Activated naive CD8-positive, alpha-beta T cell treated with anti-CD3 and anti-CD28 coated beads, Interleukin-2, amount 50 U/mL, for 16 hours (primary cell): Measurements from ENCODE around the gene MTRR.
A peak's percentile ranks its signal among the peaks of the same experiment; 100 is the strongest.

Source experiments
- DNase-seq: peaks from one replicate; pipeline ENCODE4 v3.0.0-alpha.2; 2020; ENCODE audit warnings: low read depth, low spot score

MTRR gene

DNA sequence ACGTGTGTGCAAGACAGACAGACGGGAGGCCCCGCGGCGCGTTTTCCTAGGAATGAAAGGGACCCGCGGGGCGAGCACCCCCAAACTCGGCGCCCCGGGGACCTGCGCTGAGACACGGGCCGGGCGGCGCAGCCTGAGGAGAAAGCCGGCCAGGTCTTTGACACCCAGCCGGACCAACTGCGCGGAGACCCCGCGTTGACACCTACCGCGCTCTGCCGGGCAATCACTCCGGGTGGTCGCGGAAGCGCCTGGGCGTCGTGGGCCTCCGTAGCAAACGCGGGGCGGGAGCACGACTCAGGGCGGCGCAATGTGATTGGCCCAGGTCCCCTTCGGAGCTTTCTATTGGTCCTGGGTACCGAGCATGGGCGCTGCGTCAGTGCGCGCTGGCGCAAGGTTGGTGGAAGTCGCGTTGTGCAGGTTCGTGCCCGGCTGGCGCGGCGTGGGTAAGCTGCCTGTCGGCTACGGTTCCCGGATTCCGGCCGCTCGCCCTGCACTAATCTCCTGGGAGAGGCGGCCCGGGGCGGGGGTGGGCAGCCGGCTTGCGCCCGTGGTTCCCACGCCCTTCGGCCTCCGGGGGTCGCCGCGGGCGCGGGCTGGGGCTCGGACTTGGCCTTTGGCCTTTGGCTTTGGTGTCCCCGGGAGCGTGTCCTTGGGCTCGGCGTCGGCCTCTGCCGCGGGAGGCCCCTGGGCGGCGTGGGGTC, at the start of gene MTRR, which contains the start of gene FASTKD3:
Gene MTRR, plus strand, starts transcription at position 376 of the 701 bp plus-strand sequence. CDS start 1,647 bp downstream, outside the sequence.
Gene FASTKD3, minus strand, starts transcription at position 259 of the 701 bp plus-strand sequence. CDS start 948 bp downstream, outside the sequence.
- DNase-seq, result peak; percentile 76

- DNase-seq, result no peak
These were observed 46.5 kb upstream of the MTRR start for GRCh38 chr5:7822449-7822848.

DNA sequence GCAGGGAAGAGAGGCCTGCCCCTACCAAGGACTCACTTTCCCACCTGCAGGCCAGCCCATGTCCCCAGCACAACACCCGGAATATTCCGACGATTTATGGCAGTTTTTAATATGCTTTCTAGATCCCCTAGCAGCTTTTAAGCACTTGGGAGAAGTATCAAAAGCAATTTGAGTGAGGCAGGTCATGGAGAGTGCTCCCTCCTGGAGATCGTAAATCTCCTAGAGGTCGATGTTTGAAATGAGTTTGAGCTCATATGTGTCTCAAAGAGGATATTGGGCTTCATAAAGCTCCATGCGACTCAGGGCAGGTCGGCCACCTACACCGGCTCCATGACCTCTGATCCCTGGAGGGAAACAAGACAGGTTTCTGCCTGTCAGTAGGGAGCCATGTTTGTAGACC, 45.4 kb upstream of the MTRR start:
- DNase-seq, result no peak

DNA sequence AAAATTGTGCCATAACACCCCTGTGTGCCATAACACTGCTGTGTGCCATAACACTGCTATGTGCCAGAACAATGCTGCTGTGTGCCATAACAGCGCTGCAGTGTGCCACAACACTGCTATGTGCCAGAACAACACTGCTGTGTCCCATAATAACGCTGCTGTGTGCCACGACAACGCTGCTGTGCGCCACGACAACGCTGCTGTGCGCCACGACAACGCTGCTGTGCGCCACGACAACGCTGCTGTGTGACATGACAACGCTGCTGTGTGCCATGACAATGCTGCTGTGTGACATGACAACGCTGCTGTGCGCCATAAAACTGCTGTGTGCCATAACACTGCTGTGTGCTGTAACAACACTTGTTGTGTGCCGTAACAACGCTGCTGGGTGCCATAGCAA, 44.0 kb upstream of the MTRR start:
- DNase-seq, result no peak

DNA sequence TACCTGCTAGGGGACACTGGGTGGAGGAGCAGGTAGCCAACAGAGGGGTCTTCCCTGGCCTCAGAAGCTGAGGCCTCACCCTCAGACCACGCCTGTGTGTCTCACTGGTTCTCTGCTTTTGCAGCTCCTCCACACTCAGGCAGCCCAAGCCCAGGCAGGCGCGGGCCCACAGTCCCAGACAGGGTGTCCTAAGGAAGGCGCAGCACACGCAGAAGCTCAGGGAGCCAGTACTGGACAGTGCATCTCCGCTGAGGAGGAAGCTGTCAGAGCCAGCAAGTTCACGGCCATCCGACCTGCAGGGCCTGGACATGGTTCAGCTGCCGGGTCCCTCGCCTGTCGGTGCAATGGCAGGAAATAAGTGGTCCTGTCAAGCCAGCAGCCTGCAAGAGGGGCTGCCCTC, 43.3 kb upstream of the MTRR start:
- DNase-seq, result no peak

DNA sequence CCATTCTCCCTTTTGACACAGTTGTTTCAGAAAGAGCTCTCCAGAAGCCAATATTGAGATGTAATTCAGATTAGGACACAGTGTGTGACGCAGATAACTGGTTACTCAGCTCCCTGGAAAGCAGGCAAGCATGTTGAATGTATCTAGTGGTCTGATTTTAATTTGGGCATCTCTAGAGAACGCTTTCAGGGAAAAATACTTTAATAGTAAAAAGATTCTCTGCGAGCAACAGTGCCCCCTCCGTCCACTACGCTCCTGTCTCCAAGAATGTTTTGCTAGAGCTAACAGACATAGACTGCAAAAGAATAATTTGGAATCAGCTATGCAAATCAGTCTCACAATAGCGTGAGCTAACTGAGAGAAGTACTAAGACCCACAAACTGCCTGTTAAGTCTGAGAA, 41.3 kb upstream of the MTRR start:
- DNase-seq, result no peak

- no peak for DNase-seq
These were observed 40.7 kb upstream of the MTRR start for GRCh38 chr5:7828269-7828668.

GRCh38 chr5:7834982-7835381, 34.0 kb upstream of the MTRR start:
- DNase-seq, result no peak

- no peak for DNase-seq
These were observed 31.5 kb upstream of the MTRR start for GRCh38 chr5:7837403-7837802.

DNA sequence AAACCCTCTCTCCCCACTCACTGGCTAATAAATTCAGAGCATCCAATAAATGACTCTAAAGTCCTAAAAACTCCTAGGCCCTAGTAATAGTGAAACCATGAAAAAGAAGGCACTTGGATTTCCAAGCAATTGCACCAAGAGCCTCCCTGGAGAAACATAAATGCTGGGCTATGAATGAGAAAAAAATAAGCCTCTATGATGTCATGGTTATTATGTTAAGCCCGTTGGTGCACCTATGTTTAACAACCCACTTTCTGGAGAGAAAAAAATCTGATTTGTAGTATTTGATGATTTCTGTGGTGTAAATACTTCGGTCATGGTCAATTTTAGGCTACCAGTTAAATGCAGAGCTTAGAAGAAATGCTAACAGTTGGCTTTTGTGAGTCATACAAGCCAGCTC, 26.4 kb upstream of the MTRR start:
- no peak for DNase-seq

DNA sequence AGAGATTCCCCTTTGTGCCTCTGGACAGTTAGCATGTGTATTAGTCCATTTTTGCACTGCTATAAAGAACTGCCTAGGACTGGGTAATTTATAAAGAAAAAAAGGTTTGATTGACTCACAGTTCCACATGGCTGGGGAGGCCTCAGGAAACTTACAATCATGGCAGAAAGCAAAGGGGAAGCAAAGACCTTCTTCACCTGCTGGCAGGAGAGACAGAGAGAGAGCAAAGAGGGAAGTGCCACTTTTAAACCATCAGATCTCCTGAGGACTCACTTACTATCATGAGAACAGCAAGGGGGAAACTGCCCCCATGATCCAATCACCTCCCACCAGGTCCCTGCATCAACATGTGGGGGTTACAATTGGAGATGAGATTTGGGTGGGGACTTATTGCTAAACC, 24.0 kb upstream of the MTRR start:
- no peak for DNase-seq

- no peak for DNase-seq
These were observed 23.4 kb upstream of the MTRR start for GRCh38 chr5:7845557-7845956.

GRCh38 chr5:7846327-7846726, 22.6 kb upstream of the MTRR start:
- no peak for DNase-seq

DNA sequence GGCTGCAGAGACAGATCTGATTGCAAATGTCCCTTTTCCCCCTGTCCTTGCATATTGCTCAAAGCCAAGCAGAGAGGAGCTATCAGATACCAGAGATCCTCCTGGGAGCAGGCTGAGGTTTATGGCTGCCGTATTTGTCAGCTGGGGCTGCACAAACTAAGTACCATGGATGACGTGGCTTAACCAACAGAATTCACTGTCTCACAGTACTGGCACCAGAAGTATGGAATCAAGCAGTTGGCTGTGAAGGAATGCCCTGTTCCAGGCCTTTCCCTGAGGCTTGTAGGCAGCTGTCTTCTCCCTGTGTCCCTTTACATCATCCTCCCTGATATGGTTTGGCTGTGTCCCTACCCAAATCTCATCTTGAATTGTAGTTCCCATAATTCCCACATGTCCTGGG, 20.7 kb upstream of the MTRR start:
- no peak for DNase-seq

DNA sequence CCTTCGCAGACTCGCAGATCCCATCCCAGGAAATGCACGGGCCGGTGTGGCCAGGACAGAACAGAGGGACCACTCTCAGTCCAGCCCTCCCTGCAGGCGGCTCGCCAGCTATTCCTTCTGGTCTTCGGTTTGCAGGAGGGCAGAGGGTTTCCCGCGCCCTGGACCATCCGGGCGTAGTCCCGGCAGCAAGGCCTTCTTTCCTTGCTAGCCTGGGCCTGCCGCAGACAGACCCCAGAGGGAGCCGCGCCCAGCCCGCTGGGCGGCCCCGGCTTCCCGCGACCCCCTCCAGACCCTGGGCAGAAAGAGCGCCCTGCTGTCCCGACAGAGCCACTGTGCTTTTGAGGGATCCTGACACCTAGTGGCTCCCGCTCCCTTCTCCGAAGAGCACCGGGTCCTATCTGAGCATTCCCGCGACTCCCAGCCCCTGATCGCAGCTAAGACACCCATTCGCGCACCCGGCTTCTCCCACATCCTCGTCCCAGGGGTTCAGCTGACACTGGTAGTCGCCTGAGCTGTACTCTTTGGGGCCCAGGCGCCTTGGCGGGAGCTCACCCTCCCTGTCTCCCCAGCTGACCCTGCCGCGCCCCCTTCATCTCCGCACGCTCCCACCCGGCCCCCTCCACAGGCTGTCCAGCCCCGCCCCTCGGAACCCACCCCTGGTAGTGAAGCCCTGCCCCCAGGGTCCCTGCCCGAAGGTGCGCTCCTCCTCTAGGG, 19.1 kb upstream of the MTRR start:
- DNase-seq, result no peak

DNA sequence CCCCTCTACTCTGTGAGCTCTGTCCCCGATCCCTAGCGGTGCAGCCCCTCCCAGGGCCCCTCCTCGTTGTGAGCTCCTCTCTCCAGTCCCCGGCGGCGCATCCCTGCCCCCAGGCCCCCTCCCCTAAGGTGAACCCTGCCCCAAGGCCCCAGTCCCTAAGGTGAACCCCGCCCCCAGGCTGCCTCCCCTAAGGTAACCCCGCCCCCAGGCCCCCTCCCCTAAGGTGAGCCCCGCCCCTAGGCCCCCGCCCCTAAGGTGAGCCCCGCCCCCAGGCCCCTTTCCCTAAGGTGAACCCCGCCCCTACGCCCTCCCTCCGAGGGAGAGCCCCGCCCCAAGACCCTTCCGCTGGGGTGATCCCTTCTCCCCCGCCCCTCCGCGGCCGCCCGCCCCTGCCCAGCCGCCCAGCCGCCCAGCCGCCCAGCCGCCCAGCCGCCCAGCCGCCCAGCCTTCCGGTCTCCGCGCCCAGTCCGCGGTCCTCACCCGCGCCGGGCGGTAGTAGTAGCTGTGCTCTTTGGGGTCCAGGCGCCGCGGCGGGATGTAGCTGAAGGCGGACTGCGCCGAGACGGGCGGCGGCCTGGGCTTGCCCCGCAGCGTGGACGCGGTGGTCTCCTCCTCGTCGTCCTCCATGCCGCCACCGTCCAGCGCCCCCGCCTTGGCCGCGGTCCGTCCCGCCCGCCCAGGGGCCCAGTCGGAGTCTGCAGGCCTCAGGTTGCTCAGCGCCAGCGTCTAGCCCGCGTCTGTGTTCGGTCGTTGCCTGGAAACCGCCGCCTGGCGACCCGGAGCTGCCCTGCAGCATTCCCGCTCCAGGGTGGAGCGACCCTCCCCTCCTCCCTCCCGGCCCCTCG, 18.3 kb upstream of the MTRR start, which contains the start of gene CFAP90:
Gene CFAP90, minus strand, starts transcription at position 739 of the 845 bp plus-strand sequence. Its CDS starts 112 bp downstream, at position 627.
- no peak for DNase-seq

GRCh38 chr5:7851240-7851592, 17.7 kb upstream of the MTRR start:
- DNase-seq, result no peak

GRCh38 chr5:7851617-7852289, 17.2 kb upstream of the MTRR start:
- DNase-seq, result no peak

DNA sequence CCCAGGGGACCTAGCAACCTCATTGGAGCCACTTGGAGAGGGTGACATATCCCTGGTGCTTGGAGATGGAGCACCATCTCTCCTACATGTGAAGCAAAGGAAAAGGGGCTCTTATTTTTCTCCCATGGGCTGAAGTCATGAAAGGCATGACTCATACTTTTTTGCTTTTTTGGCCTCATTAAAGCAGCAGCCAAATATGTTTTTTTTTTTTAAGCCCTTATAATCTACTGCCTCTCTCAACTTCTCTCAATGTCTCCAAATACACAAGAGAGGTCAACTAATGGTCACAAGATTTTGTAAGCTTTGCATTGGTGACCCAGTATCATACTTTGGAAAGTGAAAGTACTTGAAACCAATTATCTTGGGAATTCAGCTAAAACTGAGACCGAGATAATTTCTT, 16.4 kb upstream of the MTRR start:
- DNase-seq, result no peak

DNA sequence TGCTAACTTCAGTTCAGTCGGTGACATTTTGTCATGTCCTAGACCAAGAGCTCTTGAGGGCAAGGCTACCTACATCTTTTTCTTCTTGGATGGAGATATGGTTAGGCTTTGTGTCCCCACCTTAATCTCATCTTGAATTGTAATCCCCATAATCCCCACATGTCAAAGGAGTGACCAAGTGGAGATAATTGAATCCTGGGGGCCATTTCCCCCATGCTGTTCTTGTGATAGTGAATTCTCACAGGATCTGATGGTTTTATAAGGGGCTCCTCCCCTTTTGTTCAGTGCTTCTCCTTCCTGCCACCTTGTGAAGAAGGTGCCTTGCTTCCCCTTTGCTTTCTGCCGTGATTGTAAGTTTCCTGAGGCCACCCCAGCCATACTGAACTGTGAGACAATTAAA, 16.0 kb upstream of the MTRR start:
- DNase-seq, result no peak

DNA sequence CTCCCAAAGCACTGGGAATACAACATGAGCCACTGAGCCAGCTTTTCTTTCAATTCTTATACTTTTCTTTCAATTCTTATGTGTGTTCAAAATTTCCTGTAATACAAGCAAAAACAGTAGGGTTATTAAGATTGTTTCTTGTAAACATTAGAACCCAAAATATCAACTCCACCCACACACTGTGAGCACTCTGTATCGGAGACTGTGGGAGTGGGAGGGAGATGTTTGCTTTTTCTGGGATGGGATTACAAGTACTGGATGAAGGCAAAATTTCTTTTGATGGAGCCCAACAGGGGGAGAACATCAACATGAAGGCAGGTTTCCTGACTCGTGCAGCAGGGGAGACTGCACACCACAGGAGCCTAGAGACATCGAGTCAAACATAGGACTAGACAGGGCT, 13.3 kb upstream of the MTRR start:
- DNase-seq, result no peak

DNA sequence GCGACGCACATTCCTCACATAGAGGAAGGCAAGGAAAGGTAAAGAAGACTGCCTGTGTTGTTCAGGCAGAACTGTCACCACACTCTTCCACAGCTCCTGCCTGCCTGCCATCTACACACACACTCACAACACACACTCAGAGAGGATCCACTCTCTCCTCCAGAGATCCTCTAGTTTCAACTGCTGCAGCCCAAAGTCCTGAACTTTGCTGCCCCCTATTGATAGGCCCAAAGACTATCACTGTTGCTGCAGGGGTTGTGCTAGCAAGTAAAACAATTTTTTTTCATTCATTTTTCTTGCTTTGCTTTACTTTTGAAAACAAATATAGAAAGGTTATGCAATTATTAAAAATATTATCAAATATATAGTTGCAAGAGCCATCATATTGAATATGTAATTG, 12.1 kb upstream of the MTRR start:
- DNase-seq, result no peak
